ENCODE measurements around the gene DOCK4. TPM values are rescaled to one million over a fixed set of nuclear protein-coding genes. Genes with fewer than 3 reads are reported as not detected.

The DOCK4 gene
- total RNA-seq, 1 experiment from 2014 or later = 3.4 TPM

DNA sequence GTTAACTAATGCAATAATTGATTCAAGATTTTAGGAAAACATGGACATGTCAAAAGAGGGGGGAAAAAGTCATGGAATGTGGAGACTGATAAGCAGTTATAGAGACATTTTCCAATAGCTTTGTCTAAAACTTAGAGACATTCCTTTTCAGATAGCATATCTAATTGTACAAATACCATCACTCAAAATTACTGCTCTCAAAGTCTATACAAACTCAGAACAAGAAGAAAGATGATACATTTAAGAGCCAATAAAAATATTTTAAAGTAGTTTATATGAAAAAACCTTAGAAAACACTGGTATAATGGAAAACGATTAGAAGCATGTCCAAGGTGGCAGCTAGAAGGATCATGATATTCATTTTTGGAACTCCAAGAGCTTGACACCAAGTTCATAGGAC lies 146.5 kb downstream of the DOCK4 start:
- CTCF ChIA-PET = no interaction called here
- H3K4me3 Mint-ChIP-seq (ENCODE audit: low read depth, unreplicated experiment) = no peak overlapping the region

GRCh38 chr7:112058686-112059085 lies 147.5 kb downstream of the DOCK4 start:
- H3K4me3 Mint-ChIP-seq (ENCODE audit: low read depth, unreplicated experiment) = no peak overlapping the region
- BruUV-seq (replicated peaks) = no TSS peak
- CTCF ChIA-PET = no interaction called here
- no peak for DNase-seq
- H3K36me3 Mint-ChIP-seq (ENCODE audit: insufficient read depth, unreplicated experiment) = no peaks in the 10 kb centered on the region
- no peak overlapping the region for H3K27ac Mint-ChIP-seq (ENCODE audit: unreplicated experiment)
- TF ChIP-seq, protein P1, sequence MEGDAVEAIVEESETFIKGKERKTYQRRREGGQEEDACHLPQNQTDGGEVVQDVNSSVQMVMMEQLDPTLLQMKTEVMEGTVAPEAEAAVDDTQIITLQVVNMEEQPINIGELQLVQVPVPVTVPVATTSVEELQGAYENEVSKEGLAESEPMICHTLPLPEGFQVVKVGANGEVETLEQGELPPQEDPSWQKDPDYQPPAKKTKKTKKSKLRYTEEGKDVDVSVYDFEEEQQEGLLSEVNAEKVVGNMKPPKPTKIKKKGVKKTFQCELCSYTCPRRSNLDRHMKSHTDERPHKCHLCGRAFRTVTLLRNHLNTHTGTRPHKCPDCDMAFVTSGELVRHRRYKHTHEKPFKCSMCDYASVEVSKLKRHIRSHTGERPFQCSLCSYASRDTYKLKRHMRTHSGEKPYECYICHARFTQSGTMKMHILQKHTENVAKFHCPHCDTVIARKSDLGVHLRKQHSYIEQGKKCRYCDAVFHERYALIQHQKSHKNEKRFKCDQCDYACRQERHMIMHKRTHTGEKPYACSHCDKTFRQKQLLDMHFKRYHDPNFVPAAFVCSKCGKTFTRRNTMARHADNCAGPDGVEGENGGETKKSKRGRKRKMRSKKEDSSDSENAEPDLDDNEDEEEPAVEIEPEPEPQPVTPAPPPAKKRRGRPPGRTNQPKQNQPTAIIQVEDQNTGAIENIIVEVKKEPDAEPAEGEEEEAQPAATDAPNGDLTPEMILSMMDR (IDR thresholded peaks at IDR 0.05; ENCODE audit: unreplicated experiment) = no peak
- no peaks in the 10 kb centered on the region for H3K9me3 Mint-ChIP-seq (ENCODE audit: low read depth, unreplicated experiment)
- intact Hi-C loops (cut with micrococcal nuclease; ENCODE audit: unreplicated experiment) = no loop called here
- no peaks in the 10 kb centered on the region for H3K4me1 Mint-ChIP-seq (ENCODE audit: low read depth, unreplicated experiment)
- no peaks in the 10 kb centered on the region for H3K27me3 Mint-ChIP-seq (ENCODE audit: unreplicated experiment)

More for the DNA sequence above, 146.5 kb downstream of the DOCK4 start:
- no peaks in the 10 kb centered on the region for H3K27me3 Mint-ChIP-seq (ENCODE audit: unreplicated experiment)
- intact Hi-C loops (cut with micrococcal nuclease; ENCODE audit: unreplicated experiment) = no loop called here
- TF ChIP-seq, protein P1 (IDR thresholded peaks at IDR 0.05; ENCODE audit: unreplicated experiment) = no peak
- H3K9me3 Mint-ChIP-seq (ENCODE audit: low read depth, unreplicated experiment) = no peaks in the 10 kb centered on the region
- no peaks in the 10 kb centered on the region for H3K4me1 Mint-ChIP-seq (ENCODE audit: low read depth, unreplicated experiment)
- no peak overlapping the region for H3K27ac Mint-ChIP-seq (ENCODE audit: unreplicated experiment)
- no TSS peak for BruUV-seq (replicated peaks)
- DNase-seq = no peak
- no peaks in the 10 kb centered on the region for H3K36me3 Mint-ChIP-seq (ENCODE audit: insufficient read depth, unreplicated experiment)

DNA sequence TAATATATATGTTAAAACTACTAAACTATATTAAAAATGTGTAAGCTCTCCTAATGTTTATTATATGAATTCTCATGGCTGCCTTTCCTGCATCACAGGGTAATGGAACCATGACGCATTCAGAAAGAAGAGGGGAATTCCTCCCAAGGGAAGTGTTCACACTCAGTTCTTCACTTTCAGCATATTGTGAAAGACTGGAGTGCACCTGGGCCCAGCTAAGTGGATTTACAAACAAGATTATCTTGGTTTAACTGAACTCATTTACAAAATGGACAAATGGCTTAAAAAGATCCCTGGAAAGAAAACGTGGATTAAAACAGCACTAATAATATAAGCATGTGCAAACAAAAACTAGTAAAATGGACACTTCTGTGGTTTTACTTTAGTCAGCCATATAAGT lies 149.8 kb downstream of the DOCK4 start:
- no peaks in the 10 kb centered on the region for H3K27me3 Mint-ChIP-seq (ENCODE audit: unreplicated experiment)
- intact Hi-C loops (cut with micrococcal nuclease; ENCODE audit: unreplicated experiment) = no loop called here
- H3K4me3 Mint-ChIP-seq (ENCODE audit: low read depth, unreplicated experiment) = no peak overlapping the region
- no TSS peak for BruUV-seq (replicated peaks)
- TF ChIP-seq, protein P1 (IDR thresholded peaks at IDR 0.05; ENCODE audit: unreplicated experiment) = no peak
- no peaks in the 10 kb centered on the region for H3K36me3 Mint-ChIP-seq (ENCODE audit: insufficient read depth, unreplicated experiment)
- no peaks in the 10 kb centered on the region for H3K4me1 Mint-ChIP-seq (ENCODE audit: low read depth, unreplicated experiment)
- CTCF ChIA-PET = no interaction called here
- no peak for DNase-seq
- H3K9me3 Mint-ChIP-seq (ENCODE audit: low read depth, unreplicated experiment) = no peaks in the 10 kb centered on the region
- no peak overlapping the region for H3K27ac Mint-ChIP-seq (ENCODE audit: unreplicated experiment)

DNA sequence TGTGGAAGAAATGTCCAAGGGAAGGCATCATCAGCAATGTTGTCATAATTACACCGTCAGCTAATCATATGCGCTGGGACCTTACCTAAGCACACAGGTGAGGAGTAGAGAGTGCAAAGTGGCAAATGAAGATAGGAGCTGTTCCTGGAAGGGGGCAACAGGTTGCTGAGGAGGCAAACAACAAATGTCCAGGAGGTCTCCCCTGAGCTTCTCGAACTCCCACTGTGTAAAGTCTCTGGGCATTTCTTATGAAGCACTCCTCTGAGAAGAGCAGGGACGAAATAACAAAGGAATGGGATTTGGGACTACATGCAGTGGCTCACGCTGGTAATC lies 152.5 kb downstream of the DOCK4 start:
- intact Hi-C loops (cut with micrococcal nuclease; ENCODE audit: unreplicated experiment) = no loop called here
- H3K36me3 Mint-ChIP-seq (ENCODE audit: insufficient read depth, unreplicated experiment) = no peaks in the 10 kb centered on the region
- no peaks in the 10 kb centered on the region for H3K4me1 Mint-ChIP-seq (ENCODE audit: low read depth, unreplicated experiment)
- no peaks in the 10 kb centered on the region for H3K27me3 Mint-ChIP-seq (ENCODE audit: unreplicated experiment)
- H3K9me3 Mint-ChIP-seq (ENCODE audit: low read depth, unreplicated experiment) = no peaks in the 10 kb centered on the region
- TF ChIP-seq, protein P1 (IDR thresholded peaks at IDR 0.05; ENCODE audit: unreplicated experiment) = no peak
- no TSS peak for BruUV-seq (replicated peaks)
- no peak for DNase-seq
- H3K27ac Mint-ChIP-seq (ENCODE audit: unreplicated experiment) = no peak overlapping the region
- H3K4me3 Mint-ChIP-seq (ENCODE audit: low read depth, unreplicated experiment) = no peak overlapping the region
- CTCF ChIA-PET = no interaction called here

All from Calu3 (cell line).